ENCODE data around the gene RAP1GAP2.
"Not testable (repeated sequence)": the region's sequence is repeated elsewhere in the genome, so short reads cannot be mapped to it uniquely, and the experiment has no call there.

Gene RAP1GAP2

GRCh38 chr17:2796164-2797125 is at the start of gene RAP1GAP2:
Gene RAP1GAP2, plus strand, starts transcription at chr17:2796438. Its CDS starts 90 bp downstream, at chr17:2796528.
- no peak for FAIRE-seq
- DNase-seq (ENCODE audit: insufficient read length, low spot score) = no peak

GRCh38 chr17:2749058-2749783 is 47.0 kb upstream of the RAP1GAP2 start, which contains the start of gene CCDC92B:
Gene CCDC92B, minus strand, starts transcription at chr17:2749652. Its CDS starts 14,507 bp downstream, at chr17:2735145.
- DNase-seq (ENCODE audit: insufficient read length, low spot score) (no peak), FAIRE-seq (no peak)

DNA sequence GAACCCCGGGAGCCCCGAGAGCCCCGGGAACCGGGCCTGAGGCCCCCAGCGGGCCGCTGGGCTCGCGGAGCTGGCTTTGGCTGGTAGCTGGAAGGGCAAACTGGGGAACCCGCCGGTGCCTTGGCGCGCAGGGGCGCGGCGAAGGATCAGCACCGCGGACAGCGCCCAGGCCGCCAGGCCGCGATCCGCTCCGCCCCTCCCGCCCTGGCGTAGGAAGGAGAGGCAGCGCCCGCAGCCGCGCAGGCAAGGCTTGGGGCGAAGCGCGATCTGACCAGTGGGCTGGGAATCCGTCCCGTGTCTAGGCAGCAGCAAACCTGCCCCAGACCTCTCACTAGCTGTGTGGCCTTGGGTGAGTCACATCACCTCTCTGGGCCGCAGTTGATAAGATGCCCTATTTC is 46.5 kb upstream of the RAP1GAP2 start:
- DNase-seq (ENCODE audit: insufficient read length, low spot score) (peak; percentile 97), FAIRE-seq (no peak)

DNA sequence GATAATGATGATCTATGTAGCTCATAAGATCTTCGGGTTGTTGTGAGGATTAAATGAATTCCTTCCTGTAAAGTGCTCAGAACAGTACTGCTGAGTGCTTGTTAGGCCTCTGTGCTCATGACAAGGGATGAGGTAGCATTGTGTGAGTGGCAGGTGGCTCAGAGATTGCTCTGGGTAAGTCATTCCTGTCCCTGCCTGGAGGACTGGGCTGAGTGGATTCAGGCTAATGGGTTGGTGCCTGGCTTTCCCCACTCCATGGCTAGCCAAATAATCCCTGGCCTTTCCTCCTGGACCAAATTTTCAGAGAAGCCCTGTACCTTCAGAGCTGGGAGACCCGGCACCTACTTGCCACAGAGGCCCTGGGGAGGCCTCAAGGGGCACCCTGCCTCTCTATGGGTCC is 45.5 kb upstream of the RAP1GAP2 start:
- no peak for FAIRE-seq
- DNase-seq (ENCODE audit: insufficient read length, low spot score) = no peak

GRCh38 chr17:2751491-2751890 is 44.7 kb upstream of the RAP1GAP2 start:
- FAIRE-seq (no peak), DNase-seq (ENCODE audit: insufficient read length, low spot score) (no peak)

GRCh38 chr17:2755891-2756724 is 40.1 kb upstream of the RAP1GAP2 start:
- DNase-seq (ENCODE audit: insufficient read length, low spot score) = no peak
- FAIRE-seq = no peak

GRCh38 chr17:2758870-2759269 is 37.4 kb upstream of the RAP1GAP2 start:
- FAIRE-seq = no peak
- no peak for DNase-seq (ENCODE audit: insufficient read length, low spot score)

- DNase-seq (ENCODE audit: insufficient read length, low spot score) (no peak), FAIRE-seq (no peak)
These were observed 26.1 kb upstream of the RAP1GAP2 start for GRCh38 chr17:2770129-2770528.

- DNase-seq (ENCODE audit: insufficient read length, low spot score) (no peak), FAIRE-seq (no peak)
These were observed 21.0 kb upstream of the RAP1GAP2 start for GRCh38 chr17:2775206-2775605.

DNA sequence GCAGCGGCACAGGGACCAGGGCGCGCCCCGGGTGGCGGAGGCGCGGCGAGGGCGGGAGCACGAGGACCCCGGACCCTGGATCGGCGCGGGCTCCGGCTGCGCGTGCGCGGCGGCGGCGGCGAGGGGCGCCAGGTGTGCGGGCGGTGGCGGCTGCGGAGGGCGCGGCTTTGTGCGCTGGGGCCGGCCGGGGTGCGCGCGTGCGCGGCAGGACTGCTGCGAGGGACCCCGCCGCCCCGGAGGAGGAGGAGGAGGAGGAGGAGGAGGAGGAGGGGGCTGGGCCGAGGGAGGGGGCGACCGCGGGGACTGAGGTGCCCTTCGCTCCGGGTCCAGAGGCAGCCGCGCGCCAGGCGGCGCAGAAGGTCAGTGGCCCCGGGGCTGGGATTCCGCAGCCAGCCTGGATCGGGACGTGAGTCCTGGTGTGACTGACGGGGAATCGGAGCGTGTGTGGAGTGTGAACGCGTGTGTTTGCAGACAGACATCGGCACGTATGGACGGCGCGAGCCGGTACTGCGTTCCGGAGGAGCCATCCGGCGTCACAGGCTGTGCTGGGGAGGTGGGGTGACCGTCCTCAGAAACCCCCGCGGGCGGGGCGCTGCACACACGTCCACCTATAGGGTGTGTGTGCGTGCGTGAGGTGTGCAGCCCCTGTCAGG is 19.5 kb upstream of the RAP1GAP2 start:
- DNase-seq (ENCODE audit: insufficient read length, low spot score) (no peak), FAIRE-seq (no peak)

GRCh38 chr17:2777242-2777867 is 18.9 kb upstream of the RAP1GAP2 start:
- no peak for DNase-seq (ENCODE audit: insufficient read length, low spot score)
- FAIRE-seq = no peak

DNA sequence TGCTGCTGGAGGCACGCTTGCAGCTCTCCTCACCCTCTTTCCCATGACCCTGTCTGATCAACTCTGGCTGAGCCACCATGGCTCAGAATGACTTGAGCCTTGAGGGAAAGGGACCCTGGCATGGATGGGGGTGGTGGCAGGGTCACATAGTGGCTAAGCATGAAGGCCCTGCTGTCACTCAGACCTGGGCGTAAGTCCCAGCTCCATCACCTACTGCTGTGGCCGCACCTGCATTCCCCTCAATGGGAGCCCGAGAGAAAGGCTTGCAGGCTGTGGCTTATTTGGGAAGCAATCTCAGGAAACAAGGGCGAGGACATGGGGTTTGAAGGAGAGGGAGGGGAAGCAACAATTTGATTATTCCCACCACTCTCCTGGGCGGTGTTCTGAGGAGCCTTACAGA is 17.7 kb upstream of the RAP1GAP2 start:
- FAIRE-seq (no peak), DNase-seq (ENCODE audit: insufficient read length, low spot score) (no peak)

DNA sequence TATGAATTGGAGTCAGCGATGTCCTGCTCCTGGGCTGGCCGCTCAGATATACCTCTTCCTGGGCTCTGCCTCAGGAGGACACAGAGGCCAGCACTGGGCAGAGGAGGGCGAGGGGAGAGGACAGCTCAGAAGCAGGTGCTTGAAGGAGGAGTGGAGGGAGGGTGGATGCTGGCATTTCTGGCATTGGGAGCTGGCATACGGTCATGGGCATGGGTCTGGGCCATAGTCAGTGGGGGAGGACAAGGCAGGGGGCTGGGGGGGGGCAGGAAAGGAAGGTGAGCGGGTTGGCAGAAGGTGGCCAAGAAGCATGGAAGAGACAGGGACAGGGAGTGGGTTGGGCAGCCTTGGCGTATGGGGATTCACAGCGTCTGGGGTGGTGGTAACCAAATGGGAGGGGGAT is 16.7 kb upstream of the RAP1GAP2 start:
- no peak for FAIRE-seq

DNA sequence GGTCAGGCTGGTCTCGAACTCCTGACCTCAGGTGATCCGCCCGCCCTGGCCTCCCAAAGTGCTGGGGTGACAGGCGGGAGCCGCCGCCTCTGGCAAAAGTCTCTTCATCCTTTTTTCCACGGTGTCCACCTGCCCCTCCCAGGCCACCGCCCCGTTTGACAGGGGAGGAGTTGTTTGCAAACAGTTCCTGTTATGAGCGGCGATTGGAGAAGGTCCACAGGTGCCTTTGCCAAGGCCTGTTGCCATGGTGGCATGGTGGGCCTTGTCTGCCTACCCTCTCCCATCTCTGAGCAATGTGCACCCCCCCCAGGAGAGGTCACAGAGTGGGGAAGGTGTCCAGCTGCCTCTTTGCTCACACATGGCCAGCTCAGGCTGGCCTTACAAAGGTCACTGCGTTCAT is 16.0 kb upstream of the RAP1GAP2 start:
- no peak for FAIRE-seq
- no peak for DNase-seq (ENCODE audit: insufficient read length, low spot score)

More for the DNA sequence above, 16.7 kb upstream of the RAP1GAP2 start:
- DNase-seq (ENCODE audit: insufficient read length, low spot score) = no peak

DNA sequence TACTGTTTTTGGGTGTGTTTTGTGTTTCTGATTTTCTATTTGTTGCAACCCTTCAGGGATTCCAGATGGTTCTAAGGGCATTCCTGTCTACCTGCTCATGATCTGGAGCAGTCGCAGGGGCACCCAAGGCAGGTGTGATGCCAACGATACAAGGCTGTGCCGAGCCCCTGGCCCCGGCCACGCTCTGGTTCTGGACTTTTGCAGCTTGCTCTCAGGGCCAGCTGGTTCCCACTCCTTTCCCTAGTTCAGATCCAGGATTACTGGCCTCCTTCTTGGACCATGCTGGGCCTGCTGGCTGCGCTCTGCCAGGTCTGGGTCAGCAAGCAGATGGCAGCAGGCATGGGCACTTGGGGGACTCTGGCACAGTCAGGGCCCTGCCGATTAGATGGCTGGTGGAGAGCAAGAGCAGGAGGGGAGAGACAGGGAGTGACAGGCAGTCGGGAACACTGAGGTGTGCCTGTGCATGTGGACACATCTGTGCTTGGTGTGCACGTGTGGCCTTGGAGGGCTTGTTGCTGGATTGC is 15.2 kb upstream of the RAP1GAP2 start:
- no peak for FAIRE-seq
- no peak for DNase-seq (ENCODE audit: insufficient read length, low spot score)

DNA sequence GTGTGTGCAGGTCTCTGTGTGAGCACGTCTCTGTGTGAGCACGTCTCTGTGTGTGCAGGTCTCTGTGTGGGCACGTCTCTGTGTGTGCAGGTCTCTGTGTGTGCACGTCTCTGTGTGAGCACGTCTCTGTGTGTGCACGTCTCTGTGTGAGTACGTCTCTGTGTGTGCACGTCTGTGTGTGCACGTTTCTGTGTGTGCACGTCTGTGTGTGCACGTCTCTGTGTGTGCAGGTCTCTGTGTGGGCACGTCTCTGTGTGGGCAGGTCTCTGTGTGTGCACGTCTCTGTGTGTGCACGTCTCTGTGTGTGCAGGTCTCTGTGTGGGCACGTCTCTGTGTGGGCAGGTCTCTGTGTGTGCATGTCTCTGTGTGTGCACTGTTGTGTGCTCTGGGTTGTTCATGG is 14.6 kb upstream of the RAP1GAP2 start:
- DNase-seq (ENCODE audit: insufficient read length, low spot score); FAIRE-seq: not testable (repeated sequence)

- no peak for DNase-seq (ENCODE audit: insufficient read length, low spot score)
- no peak for FAIRE-seq
These were observed 14.2 kb upstream of the RAP1GAP2 start for GRCh38 chr17:2782055-2782454.

DNA sequence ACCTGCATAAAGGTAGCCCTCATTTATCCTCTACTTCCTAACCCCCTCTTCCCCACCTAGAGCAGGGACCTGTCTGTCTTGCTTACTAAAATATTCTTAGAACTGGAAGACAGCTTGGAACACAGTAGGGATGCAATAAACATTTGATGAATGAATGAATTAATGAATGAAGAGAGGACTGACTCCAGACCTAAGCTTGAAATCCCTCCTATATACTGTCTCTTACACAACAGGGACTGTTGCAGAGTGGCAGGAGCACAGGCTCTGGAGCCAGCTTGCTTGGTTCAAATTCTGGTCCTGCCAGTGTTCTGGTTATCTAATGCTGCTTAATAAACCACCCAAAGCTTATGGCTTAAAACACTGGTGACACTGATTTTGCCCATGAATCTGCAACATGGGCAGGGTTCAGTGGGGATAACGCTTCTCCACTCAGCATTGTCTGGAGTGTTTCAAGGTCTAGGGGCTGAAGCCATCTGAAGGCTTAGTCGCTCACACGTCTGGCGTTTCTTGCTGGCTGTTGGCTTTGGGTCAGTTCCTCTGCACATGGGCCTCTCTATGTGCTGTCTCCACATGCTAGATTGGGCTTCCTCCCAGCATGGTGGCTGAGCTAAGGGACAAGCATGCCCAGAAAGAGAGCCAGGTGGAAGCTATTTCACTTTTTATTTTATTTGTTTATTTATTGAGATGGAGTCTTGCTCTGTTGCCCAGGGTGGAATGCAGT is 12.8 kb upstream of the RAP1GAP2 start:
- no peak for FAIRE-seq
- DNase-seq (ENCODE audit: insufficient read length, low spot score) = no peak

DNA sequence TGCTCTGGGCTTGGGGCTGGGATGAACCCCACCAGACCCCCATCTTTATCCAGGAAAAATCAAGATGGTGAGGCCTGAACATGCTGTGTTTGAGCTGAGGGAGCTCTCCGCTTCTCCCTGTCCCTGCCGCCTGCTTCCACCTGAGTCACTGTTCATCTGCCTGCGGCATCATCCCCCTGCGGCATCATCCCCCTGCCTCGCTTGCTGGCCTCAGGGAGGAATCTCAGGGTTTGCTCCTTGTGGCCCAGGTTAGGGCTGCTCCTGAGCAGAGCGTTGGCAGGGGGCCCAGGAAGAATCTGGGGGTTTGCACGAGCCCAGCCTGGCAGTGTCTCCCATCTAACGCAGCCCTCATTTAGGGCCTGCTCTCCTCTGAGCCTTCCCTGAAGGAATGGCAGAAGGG is 11.4 kb upstream of the RAP1GAP2 start:
- no peak for DNase-seq (ENCODE audit: insufficient read length, low spot score)
- no peak for FAIRE-seq

All from GM19239 (cell line).